AG09309 (cell line): ENCODE measurements around the gene UBAP2L.

Experiments used
- DNase-seq: peaks from one replicate; pipeline ENCODE4 v3.0.0-alpha.2; 2010; ENCODE audit warnings: low read depth
- H3K4me3 ChIP-seq: 2 replicates; pipeline ENCODE4 v1.5.1; 2011; ENCODE audit warnings: mild to moderate bottlenecking, low read depth, low read length, moderate library complexity; ENCODE audit not compliant: control insufficient read depth
- CTCF ChIP-seq: IDR thresholded peaks from 2 replicates; pipeline ENCODE4 v1.5.1; 2011; ENCODE audit warnings: mild to moderate bottlenecking, low read depth, low read length, inconsistent platforms; ENCODE audit not compliant: insufficient read depth, control insufficient read depth; ENCODE audit errors: missing control alignments

UBAP2L gene

DNA sequence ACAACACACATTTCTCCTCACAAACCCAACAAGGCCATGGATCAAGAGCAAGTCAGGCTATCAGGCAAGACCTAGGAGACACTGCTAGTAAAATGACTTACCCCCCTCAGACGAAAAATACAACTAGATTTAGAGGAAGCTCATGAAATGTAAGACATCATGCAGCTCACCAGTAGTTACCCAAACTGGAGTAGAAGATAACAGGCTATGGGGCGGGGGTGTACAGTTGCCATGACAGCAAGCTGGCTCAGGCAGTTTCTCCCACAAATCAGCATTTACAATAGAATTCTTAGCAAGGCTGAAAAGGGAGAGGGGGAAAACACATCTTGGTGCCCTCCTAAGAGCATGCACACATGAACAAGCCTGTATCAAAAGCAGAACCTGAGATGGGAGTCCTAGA is 42.7 kb upstream of the UBAP2L start:
- DNase-seq = no peak
- no peak for TF ChIP-seq CTCF
- H3K4me3 ChIP-seq = no peak overlapping the region

- no peak overlapping the region for H3K4me3 ChIP-seq
- TF ChIP-seq CTCF = no peak
- no peak for DNase-seq
Measured at GRCh38 chr1:154178911-154179811, 41.6 kb upstream of the UBAP2L start.

DNA sequence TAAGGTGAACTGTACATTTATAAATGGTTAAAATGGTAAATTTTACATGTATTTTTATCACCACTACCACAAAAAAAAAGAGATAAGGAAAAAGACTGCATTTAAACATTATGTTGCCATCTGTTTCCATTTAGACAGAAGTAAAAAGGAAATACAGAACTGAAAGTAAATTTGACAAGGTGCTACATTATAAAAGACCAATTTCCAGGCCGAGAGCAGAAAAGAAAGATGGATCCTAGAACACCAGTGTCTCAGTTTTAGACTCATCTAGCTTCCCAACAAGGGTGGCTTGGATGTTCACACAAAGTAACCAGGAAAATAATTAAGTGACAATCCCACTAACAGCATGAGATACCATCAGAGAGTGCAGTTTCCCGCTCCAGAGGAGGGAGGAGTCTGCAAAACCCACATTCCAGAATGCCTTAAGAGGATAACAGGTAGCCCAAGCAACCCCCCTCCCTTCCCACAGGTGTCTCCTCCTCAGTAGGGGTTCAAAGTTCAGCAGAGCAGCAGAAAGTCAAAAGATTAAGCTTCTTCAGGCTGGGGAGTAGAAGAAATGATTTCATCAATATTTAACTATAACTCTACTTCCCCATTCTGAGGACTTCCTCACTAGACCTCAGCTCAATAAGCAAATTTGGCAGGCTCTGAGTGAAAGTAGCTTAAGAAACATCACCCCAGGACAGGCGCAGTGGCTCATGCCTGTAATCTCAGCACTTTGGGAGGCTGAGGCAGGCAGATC is 40.6 kb upstream of the UBAP2L start:
- no peak for DNase-seq
- no peak overlapping the region for H3K4me3 ChIP-seq
- no peak for TF ChIP-seq CTCF

- peak overlapping the region; percentile 91 for H3K4me3 ChIP-seq
- TF ChIP-seq CTCF = no peak
- no peak for DNase-seq
Measured at GRCh38 chr1:154181944-154182343, 38.8 kb upstream of the UBAP2L start.

- H3K4me3 ChIP-seq = peak overlapping the region; percentile 91
- DNase-seq = no peak
- TF ChIP-seq CTCF = no peak
Measured at GRCh38 chr1:154182344-154183045, 38.3 kb upstream of the UBAP2L start.
